GM12878 (cell line): ENCODE data around the gene SLIT1. TPM values are rescaled to one million over a fixed set of nuclear protein-coding genes. Genes with fewer than 3 reads are reported as not detected.

Experiments used
- ATAC-seq: fragments of 200-7000 bp; cut with Tn5 transposase; 3 replicates; pipeline ENCODE4 v1.9.1; 2020; ENCODE audit warnings: mild to moderate bottlenecking, moderate library complexity
- BruUV-seq: library from RNA; stranded (reverse); fragments of 400-500 nt; replicated peaks from 2 replicates; lab custom pipeline; 2021; lab: Mats Ljungman, UMichigan
- CTCF ChIA-PET: fragments of 300-600 bp; sonication (Branson Sonifier 250); formaldehyde crosslinking; extraction: SDS; loops from one replicate; lab custom pipeline; 2021; ENCODE audit warnings: inconsistent platforms; lab: Yijun Ruan, JAX
- POLR2A ChIA-PET: fragments of 350-600 bp; formaldehyde crosslinking; extraction: SDS; loops from one replicate; lab custom pipeline; 2021; ENCODE audit warnings: inconsistent platforms; lab: Charles Lee
- RAD21 ChIA-PET: fragments of 300-600 bp; sonication (Branson Sonifier 250); formaldehyde crosslinking; loops from one replicate; lab custom pipeline; 2023; ENCODE audit warnings: antibody characterized with exemption; ENCODE audit not compliant: unreplicated experiment; lab: Charles Lee
- SMC1A ChIA-PET: fragments of 300-600 bp; sonication (Branson Sonifier 250); formaldehyde crosslinking; loops from one replicate; lab custom pipeline; 2023; ENCODE audit not compliant: unreplicated experiment, uncharacterized antibody; lab: Charles Lee
- DNase-seq: peaks from one replicate; pipeline ENCODE4 v3.0.0-alpha.2; 2011; ENCODE audit warnings: low read depth, low spot score
- FAIRE-seq: peaks from 3 replicates; lab custom pipeline; 2011; peaks lifted over from hg19 to GRCh38; lab: Jason Lieb, UNC
- H2AFZ ChIP-seq: 2 replicates; pipeline ENCODE4 v1.6.0; 2011; ENCODE audit warnings: low read depth, low read length, control low read depth; ENCODE audit not compliant: control insufficient read depth
- H3K27ac ChIP-seq: 2 replicates; pipeline ENCODE4 v1.5.1; 2011; ENCODE audit warnings: control low read depth; ENCODE audit not compliant: control insufficient read depth, insufficient read depth
- H3K27me3 ChIP-seq, 2 experiments: replicated peaks in 1 of 2; 2 replicates each; pipeline versions ENCODE4 v1.6.0 to v1.6.1; 2011; ENCODE audit warnings: low read length in 1 of 2; ENCODE audit not compliant: control insufficient read depth in 2 of 2, insufficient read depth in 2 of 2
- H3K36me3 ChIP-seq, 2 experiments: 2 replicates each; pipeline ENCODE4 v1.5.1; 2011; ENCODE audit warnings: low read length in 1 of 2; ENCODE audit not compliant: control insufficient read depth in 2 of 2, insufficient read depth in 2 of 2
- H3K4me1 ChIP-seq: 2 replicates; pipeline ENCODE4 v1.6.1; 2011; ENCODE audit warnings: mild to moderate bottlenecking, low read length, moderate library complexity, mixed read lengths; ENCODE audit not compliant: control insufficient read depth, insufficient read depth
- H3K4me2 ChIP-seq: 2 replicates; pipeline ENCODE4 v1.6.0; 2011; ENCODE audit warnings: control low read depth; ENCODE audit not compliant: control insufficient read depth, insufficient read depth
- H3K4me3 ChIP-seq: fragments of 200-600 bp; sonication (generic); 2 replicates; pipeline ENCODE4 v1.5.1; 2016
- H3K79me2 ChIP-seq: 2 replicates; pipeline ENCODE4 v1.6.0; 2011; ENCODE audit warnings: low read length; ENCODE audit not compliant: control insufficient read depth, insufficient read depth
- H3K9ac ChIP-seq: 2 replicates; pipeline ENCODE4 v1.8.0; 2011; ENCODE audit warnings: low read length, control low read depth, mixed read lengths; ENCODE audit not compliant: control insufficient read depth, insufficient read depth
- H3K9me3 ChIP-seq: replicated peaks from 3 replicates; pipeline ENCODE4 v1.5.1; 2011; ENCODE audit warnings: mild to moderate bottlenecking, low read length; ENCODE audit not compliant: control insufficient read depth, insufficient read depth
- H4K20me1 ChIP-seq: 2 replicates; pipeline ENCODE4 v1.6.0; 2011; ENCODE audit not compliant: control insufficient read depth, insufficient read depth
- CREM ChIP-seq: IDR thresholded peaks from 2 replicates; pipeline ENCODE4 v1.6.1; 2014; ENCODE audit warnings: antibody characterized with exemption, low read depth
- PRDM15 ChIP-seq: fragments of 450-650 bp; formaldehyde crosslinking; IDR thresholded peaks from 2 replicates; pipeline ENCODE4 v1.4.0; 2020; ENCODE audit warnings: mild to moderate bottlenecking, moderate library complexity
- ZBTB40 ChIP-seq: fragments of 450-650 bp; IDR thresholded peaks from 2 replicates; pipeline ENCODE4 v1.6.1; 2016; ENCODE audit warnings: mild to moderate bottlenecking, moderate library complexity, borderline replicate concordance
- WGBS: methylation state at CpG from one replicate; pipeline ENCODE4 v1.1.6; 2016; ENCODE audit warnings: low lambda C conversion rate; ENCODE audit not compliant: insufficient replicate concordance, insufficient coverage; ENCODE audit errors: missing lambda C conversion rate; 5-methylcytosine and 5-hydroxymethylcytosine counted together
- in situ Hi-C: fragments of 300-500 bp; cut with MboI; formaldehyde crosslinking; loops from 9 replicates; pipeline ENCODE4 v1.14.3; 2018; ENCODE audit warnings: mixed read lengths
- intact Hi-C: fragments of 100-400 bp; cut with micrococcal nuclease; formaldehyde crosslinking; loops from one replicate; pipeline ENCODE4 v1.14.2; 2022; ENCODE audit not compliant: unreplicated experiment
- polyA plus RNA-seq, 11 experiments: library from polyadenylated mRNA; depleted of rRNA in 4 of 11; unstranded in 6 of 11; stranded (reverse) in 5 of 11; fragments of >200 nt; fragmentation: Nextera tagmentation in 4 of 11; fragmentation: Illumina TruSeq in 1 of 11; extraction: Ambion mirVana in 4 of 11; extraction: Trizol in 1 of 11; gene quantifications; 1 replicate in 1 of 11; 2 replicates in 10 of 11; pipeline versions ENCODE4 v1.2.1 to v1.2.3, GENCODE V29; 2011 to 2016; ENCODE audit warnings: inconsistent platforms in 2 of 11, missing spikeins in 2 of 11, low read depth in 1 of 11
- total RNA-seq, 4 experiments: library from RNA; depleted of rRNA in 3 of 4; stranded (reverse); fragments of >200 nt in 3 of 4; fragmentation: Illumina TruSeq in 1 of 4; extraction: Trizol in 1 of 4; gene quantifications; 2 replicates each; pipeline versions ENCODE4 v1.2.1 to v1.2.3, GENCODE V29; 2013 to 2021
- TF ChIP-seq, protein P1 (sequence below): IDR thresholded peaks from 2 replicates; pipeline ENCODE4 v1.6.1; 2012; ENCODE audit warnings: low read depth, low read length, improper control_type of control experiment
- TF ChIP-seq, protein P2 (sequence below): fragments of 450-650 bp; IDR thresholded peaks from 2 replicates; pipeline ENCODE4 v1.6.1; 2017; ENCODE audit warnings: mild to moderate bottlenecking, moderate library complexity

The SLIT1 gene
- total and polyA plus RNA-seq, 10 of the 15 experiments (the other 5 are each of a cell fraction or from before 2014, with no cell fraction given): 0.04 to 0.19 (median 0.06) TPM; not detected in 4

- Histone ChIP-seq H2AFZ (no peak overlapping the region), H3K4me2 (no peak overlapping the region), H3K27ac (no peak overlapping the region), H3K36me3 (no peaks in the 10 kb centered on the region), H3K4me3 (no peak overlapping the region), H3K79me2 (no peaks in the 10 kb centered on the region), H4K20me1 (no peaks in the 10 kb centered on the region), H3K27me3 (no peaks in the 10 kb centered on the region; a peak in 2 of 4 replicates), H3K9ac (no peak overlapping the region), H3K9me3 (no peaks in the 10 kb centered on the region), H3K4me1 (no peaks in the 10 kb centered on the region)
- SMC1A ChIA-PET: interaction anchor here (1.2 kb wide), 1 partner anchor 57 kb away, joined by 7 read pairs; no protein-coding TSS in a partner anchor
- FAIRE-seq (no peak), DNase-seq (no peak), ATAC-seq (no peak)
- intact Hi-C loops: loop anchor here (10.0 kb wide), 1 partner anchor 1935 kb away; no protein-coding TSS in a partner anchor
- no peak for TF ChIP-seq ZBTB40
- no peak for TF ChIP-seq PRDM15 (CRISPR knock-in tag)
- TF ChIP-seq, protein P1, sequence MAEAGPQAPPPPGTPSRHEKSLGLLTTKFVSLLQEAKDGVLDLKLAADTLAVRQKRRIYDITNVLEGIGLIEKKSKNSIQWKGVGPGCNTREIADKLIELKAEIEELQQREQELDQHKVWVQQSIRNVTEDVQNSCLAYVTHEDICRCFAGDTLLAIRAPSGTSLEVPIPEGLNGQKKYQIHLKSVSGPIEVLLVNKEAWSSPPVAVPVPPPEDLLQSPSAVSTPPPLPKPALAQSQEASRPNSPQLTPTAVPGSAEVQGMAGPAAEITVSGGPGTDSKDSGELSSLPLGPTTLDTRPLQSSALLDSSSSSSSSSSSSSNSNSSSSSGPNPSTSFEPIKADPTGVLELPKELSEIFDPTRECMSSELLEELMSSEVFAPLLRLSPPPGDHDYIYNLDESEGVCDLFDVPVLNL: no peak
- no peak for TF ChIP-seq CREM
- TF ChIP-seq, protein P2, sequence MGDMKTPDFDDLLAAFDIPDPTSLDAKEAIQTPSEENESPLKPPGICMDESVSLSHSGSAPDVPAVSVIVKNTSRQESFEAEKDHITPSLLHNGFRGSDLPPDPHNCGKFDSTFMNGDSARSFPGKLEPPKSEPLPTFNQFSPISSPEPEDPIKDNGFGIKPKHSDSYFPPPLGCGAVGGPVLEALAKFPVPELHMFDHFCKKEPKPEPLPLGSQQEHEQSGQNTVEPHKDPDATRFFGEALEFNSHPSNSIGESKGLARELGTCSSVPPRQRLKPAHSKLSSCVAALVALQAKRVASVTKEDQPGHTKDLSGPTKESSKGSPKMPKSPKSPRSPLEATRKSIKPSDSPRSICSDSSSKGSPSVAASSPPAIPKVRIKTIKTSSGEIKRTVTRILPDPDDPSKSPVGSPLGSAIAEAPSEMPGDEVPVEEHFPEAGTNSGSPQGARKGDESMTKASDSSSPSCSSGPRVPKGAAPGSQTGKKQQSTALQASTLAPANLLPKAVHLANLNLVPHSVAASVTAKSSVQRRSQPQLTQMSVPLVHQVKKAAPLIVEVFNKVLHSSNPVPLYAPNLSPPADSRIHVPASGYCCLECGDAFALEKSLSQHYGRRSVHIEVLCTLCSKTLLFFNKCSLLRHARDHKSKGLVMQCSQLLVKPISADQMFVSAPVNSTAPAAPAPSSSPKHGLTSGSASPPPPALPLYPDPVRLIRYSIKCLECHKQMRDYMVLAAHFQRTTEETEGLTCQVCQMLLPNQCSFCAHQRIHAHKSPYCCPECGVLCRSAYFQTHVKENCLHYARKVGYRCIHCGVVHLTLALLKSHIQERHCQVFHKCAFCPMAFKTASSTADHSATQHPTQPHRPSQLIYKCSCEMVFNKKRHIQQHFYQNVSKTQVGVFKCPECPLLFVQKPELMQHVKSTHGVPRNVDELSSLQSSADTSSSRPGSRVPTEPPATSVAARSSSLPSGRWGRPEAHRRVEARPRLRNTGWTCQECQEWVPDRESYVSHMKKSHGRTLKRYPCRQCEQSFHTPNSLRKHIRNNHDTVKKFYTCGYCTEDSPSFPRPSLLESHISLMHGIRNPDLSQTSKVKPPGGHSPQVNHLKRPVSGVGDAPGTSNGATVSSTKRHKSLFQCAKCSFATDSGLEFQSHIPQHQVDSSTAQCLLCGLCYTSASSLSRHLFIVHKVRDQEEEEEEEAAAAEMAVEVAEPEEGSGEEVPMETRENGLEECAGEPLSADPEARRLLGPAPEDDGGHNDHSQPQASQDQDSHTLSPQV: no peak
- 42% methylated on average over 11 of the region's 11 CpGs for WGBS
- no TSS peak for BruUV-seq
- POLR2A ChIA-PET: no interaction called here
- in situ Hi-C loops: no loop called here
- RAD21 ChIA-PET: no interaction called here
- CTCF ChIA-PET: no interaction called here
Observed at GRCh38 chr10:97129666-97130065, 56.1 kb downstream of the SLIT1 start.
